HG02623 (cell line): ENCODE results near the gene RPL35.

Source experiments
- ATAC-seq: cut with Tn5 transposase; IDR thresholded peaks from one replicate; pipeline ENCODE4 v1.9.1; 2021; ENCODE audit warnings: moderate library complexity; ENCODE audit not compliant: unreplicated experiment

Gene RPL35

GRCh38 chr9:124820698-124821623 is 40.8 kb downstream of the RPL35 start:
- ATAC-seq = no peak

GRCh38 chr9:124818431-124819281 is 43.1 kb downstream of the RPL35 start:
- ATAC-seq = no peak

DNA sequence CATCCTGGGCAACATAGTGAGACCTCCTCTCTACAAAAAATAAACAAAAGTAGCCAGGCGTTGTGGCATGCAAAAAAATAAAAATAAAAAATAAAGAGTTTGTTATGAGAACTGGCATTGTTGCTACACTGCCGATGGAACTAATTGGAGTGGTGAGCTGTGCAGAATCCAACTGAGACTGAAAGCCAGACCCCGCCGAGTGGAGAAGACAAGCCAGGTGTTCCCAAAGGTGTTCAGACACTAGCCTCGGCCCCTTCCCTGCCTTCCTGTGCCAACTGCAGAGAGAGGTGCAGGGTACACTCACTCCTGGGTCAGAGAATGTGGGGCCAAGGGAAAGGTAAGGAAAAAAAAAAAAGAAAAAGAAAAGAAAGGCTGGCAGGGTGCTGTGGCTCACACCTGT is 46.2 kb downstream of the RPL35 start:
- ATAC-seq = no peak

DNA sequence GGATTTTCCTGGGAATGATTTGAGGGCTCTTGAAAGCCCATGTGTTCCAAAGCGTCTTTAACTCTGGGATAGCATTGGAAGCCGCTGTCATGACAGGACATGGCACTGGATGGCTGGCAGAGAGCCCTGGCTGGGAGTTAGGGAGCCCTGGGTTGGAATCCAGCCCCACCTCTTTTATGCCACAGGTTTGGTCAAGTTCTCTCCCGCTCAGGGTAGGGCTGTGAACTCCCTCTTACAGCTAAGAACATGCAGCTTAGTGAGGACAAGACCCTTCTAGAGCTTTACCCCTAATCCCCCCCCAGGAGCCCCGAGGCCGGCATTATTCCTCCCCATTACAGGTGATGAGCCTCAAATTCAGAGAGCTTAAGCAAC is 47.6 kb downstream of the RPL35 start:
- no peak for ATAC-seq

- ATAC-seq = no peak
Measured at GRCh38 chr9:124813501-124814163, 48.1 kb downstream of the RPL35 start.

- no peak for ATAC-seq
Measured at GRCh38 chr9:124813041-124813440, 48.7 kb downstream of the RPL35 start.

DNA sequence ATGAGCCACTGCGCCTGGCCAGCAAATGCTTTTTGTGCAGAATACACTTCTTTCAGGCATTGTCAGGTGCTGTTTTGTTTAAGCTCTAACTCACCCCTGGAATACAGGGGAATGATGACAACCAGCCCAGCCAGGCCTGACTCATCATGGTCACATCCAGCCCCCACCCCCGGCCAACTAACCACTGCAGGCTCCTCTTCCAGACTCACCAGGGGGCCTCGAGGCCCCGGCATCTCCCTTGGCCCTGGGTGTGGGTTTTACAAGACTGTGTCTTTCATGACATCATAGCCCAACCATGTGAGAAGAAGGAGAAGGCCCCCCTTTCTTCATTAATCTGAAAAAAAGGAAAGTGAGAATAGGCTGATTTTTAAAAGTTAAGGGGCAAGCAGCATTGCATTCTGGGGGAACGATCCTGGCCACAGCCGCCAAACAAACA is 49.3 kb downstream of the RPL35 start:
- no peak for ATAC-seq

GRCh38 chr9:124810663-124811355 is 50.9 kb downstream of the RPL35 start:
- no peak for ATAC-seq

DNA sequence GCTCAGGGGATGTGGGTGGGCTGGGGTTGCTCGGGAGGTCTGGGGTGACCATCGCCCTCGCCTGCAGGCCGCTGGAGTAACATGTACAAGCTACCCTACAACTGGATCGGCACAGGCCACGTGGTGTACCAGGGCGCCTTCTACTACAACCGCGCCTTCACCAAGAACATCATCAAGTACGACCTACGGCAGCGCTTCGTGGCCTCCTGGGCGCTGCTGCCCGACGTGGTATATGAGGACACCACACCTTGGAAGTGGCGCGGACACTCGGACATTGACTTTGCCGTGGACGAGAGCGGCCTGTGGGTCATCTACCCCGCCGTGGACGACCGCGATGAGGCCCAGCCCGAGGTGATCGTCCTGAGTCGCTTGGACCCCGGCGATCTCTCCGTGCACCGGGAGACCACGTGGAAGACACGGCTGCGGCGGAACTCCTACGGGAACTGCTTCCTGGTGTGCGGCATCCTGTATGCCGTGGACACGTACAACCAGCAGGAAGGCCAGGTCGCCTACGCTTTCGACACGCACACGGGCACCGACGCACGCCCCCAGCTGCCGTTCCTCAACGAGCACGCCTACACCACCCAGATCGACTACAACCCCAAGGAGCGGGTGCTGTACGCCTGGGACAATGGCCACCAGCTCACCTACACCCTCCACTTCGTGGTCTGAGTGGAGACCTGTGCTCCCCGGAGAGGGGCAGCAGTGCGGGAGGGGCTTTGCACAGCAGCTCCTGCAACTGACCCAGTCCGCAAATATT is 51.8 kb downstream of the RPL35 start:
- no peak for ATAC-seq

GRCh38 chr9:124809211-124809610 is 52.5 kb downstream of the RPL35 start:
- no peak for ATAC-seq

- ATAC-seq = no peak
Measured at GRCh38 chr9:124808246-124808956, 53.4 kb downstream of the RPL35 start.
